LHCN-M2 (cell line): Measurements from ENCODE around the gene HPS5. TPM values are rescaled to one million over a fixed set of nuclear protein-coding genes. Genes with fewer than 3 reads are reported as not detected.
A peak's percentile ranks its signal among the peaks of the same experiment; 100 is the strongest.

Experiments used
- DNase-seq: peaks from one replicate; pipeline ENCODE4 v3.0.0-alpha.2; 2012; ENCODE audit warnings: low read depth
- total RNA-seq: library from RNA; depleted of rRNA; stranded (reverse); fragments of >200 nt; gene quantifications from 2 replicates; pipeline ENCODE4 v1.2.3, GENCODE V29; 2014; rRNA removed

The HPS5 gene
- total RNA-seq, 1 experiment from 2014 or later = 34.6 TPM

- DNase-seq = no peak
These were observed 82.3 kb downstream of the HPS5 start for GRCh38 chr11:18239655-18240054.

GRCh38 chr11:18236664-18237356 is 85.1 kb downstream of the HPS5 start, which contains the start of gene SAA4:
Gene SAA4 (minus strand): TSS chr11:18236802. CDS start chr11:18235926, 876 bp downstream.
- no peak for DNase-seq

- DNase-seq = peak; percentile 19
These were observed 86.3 kb downstream of the HPS5 start for GRCh38 chr11:18235394-18236334.

GRCh38 chr11:18233912-18234311 is 88.0 kb downstream of the HPS5 start:
- DNase-seq = no peak

- no peak for DNase-seq
These were observed 91.1 kb downstream of the HPS5 start for GRCh38 chr11:18230859-18231258.

- no peak for DNase-seq
These were observed 92.4 kb downstream of the HPS5 start for GRCh38 chr11:18229501-18229900.

Other genes with a start within 250 kb of the HPS5 start
- gene SAAL1, start 216.1 kb downstream of the HPS5 start, total RNA-seq = 23.8 and 28.8 TPM in 2 replicates
- gene MRGPRX3, start 189.6 kb downstream of the HPS5 start, total RNA-seq = not detected in 2 replicates
- not detected in 2 replicates for gene MRGPRX4, start 149.3 kb downstream of the HPS5 start, total RNA-seq
- not detected in 2 replicates for gene SAA4, start 85.3 kb downstream of the HPS5 start, total RNA-seq
- gene SAA2, start 73.5 kb downstream of the HPS5 start, total RNA-seq = not detected in 2 replicates
- gene SAA1, start 55.9 kb downstream of the HPS5 start, total RNA-seq = 1.7 and 1.9 TPM in 2 replicates
- gene GTF2H1, start 427 bp upstream of the HPS5 start, total RNA-seq = 74.3 and 74.6 TPM in 2 replicates
- 1,725 and 1,848 TPM in 2 replicates for gene LDHA, start 72.4 kb upstream of the HPS5 start, total RNA-seq
- not detected in 2 replicates for gene LDHC, start 90.2 kb upstream of the HPS5 start, total RNA-seq
- not detected in 2 replicates for gene LDHAL6A, start 133.7 kb upstream of the HPS5 start, total RNA-seq
- 125 and 142 TPM in 2 replicates for gene TSG101, start 204.8 kb upstream of the HPS5 start, total RNA-seq